ENCODE measurements around the gene ARG2. TPM values are rescaled to one million over a fixed set of nuclear protein-coding genes. Genes with fewer than 3 reads are reported as not detected.

Gene ARG2
- total and polyA plus RNA-seq, 2 donors (not counting 1 experiment from before 2014, with no cell fraction given) = 0.33 to 1.8 TPM

DNA sequence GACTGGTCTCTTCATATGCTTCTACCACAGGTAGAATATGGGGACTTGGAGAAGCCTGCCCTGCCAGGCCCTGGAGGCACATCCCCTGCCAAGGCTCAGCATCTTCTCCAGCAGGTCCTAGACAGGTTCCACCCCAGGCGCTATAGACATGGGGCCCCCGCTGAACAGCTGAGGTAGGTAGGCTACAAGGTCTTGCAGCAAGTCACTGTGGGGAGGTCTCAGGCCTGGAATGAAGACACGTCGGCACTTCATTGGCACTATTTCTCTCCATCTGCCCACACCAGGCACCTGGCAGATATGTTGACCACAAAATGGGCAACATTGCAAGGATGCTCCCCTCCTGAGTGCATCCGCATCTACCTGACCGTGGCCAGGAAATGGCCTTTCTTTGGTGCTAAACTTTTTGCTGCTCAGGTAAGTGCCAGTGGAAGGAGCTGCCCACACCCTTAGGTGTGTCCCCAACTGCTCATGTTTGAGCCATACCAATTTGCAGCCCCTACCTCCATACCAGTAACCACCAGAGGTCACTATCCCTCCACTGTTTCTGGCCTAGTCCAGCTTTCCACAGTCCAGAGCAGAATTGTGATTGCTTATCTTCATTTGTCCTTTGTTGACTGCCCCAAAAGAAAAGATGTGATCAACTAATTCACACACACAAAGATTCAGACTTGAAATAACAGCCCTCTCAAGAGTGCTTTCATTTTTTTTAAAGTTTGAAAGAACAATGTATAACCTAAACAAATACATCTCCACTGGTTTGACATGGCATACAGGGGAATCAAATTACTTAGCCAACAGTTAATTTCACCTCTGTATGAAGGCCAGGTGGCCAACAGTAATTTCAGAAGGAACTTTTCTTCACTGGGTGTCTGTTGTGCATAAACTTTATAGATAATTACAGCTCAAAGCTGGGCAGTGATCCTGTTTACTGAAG, 35.7 kb upstream of the ARG2 start:
- CTCF ChIA-PET = interaction anchor here (0.6 to 24.8 kb wide), 32 partner anchors 9 to 254 kb away, joined by 3 to 863 read pairs (median 4); partner anchors contain the start of genes ARG2, PIGH, RDH11 and RDH12
- TF ChIP-seq EZH2 (IDR thresholded peaks at IDR 0.05; ENCODE audit: borderline replicate concordance, insufficient read depth, low read depth, low read length, poor library complexity, severe bottlenecking) = no peak
- peak; percentile 85 for TF ChIP-seq CTCF (IDR thresholded peaks at IDR 0.05)
- Histone ChIP-seq H3K4me2 (replicated peaks; ENCODE audit: low read depth, low read length, poor library complexity, severe bottlenecking) (no peak overlapping the region), H3K27ac (ENCODE audit: low read length in 2 of 2) (no peak overlapping the region), H2AFZ (ENCODE audit: insufficient read depth, low read depth, low read length, poor library complexity, severe bottlenecking) (no peak overlapping the region), H3K4me1 (ENCODE audit: control insufficient read depth in 2 of 2, insufficient read depth in 2 of 2, low read length in 2 of 2) (no peaks in the 10 kb centered on the region), H4K20me1 (ENCODE audit: control insufficient read depth, insufficient read depth, low read length, poor library complexity, severe bottlenecking) (no peaks in the 10 kb centered on the region), H3K9me3 (ENCODE audit: control extremely low read depth in 1 of 3, control insufficient read depth in 2 of 3, insufficient read depth in 1 of 3, low read length in 2 of 3) (no peaks in the 10 kb centered on the region), H3K4me3 (ENCODE audit: control extremely low read depth in 1 of 5, extremely low read depth in 1 of 5, insufficient read depth in 1 of 5, low read depth in 2 of 5, low read length in 4 of 5) (no peak overlapping the region), H3K79me2 (ENCODE audit: control insufficient read depth, insufficient read depth, low read length) (no peaks in the 10 kb centered on the region), H3K9ac (ENCODE audit: low read length) (no peak overlapping the region), H3K27me3 (replicated peaks in 1 of 4; ENCODE audit: control extremely low read depth in 1 of 4, control insufficient read depth in 3 of 4, insufficient read depth in 4 of 4, low read length in 3 of 4) (no peaks in the 10 kb centered on the region), H3K36me3 (replicated peaks in 1 of 2; ENCODE audit: control extremely low read depth in 1 of 2, control insufficient read depth in 1 of 2, extremely low read depth in 1 of 2, insufficient read depth in 2 of 2, low read length in 1 of 2) (peaks cover 0 to 13% of the 10 kb centered on the region in 2 experiments)
- Mint-ChIP-seq H3K27ac (no peak overlapping the region), H3K4me1 (peaks cover 6% of the 10 kb centered on the region), H3K27me3 (no peaks in the 10 kb centered on the region), H3K4me3 (no peak overlapping the region), H3K9me3 (ENCODE audit: insufficient read depth) (no peaks in the 10 kb centered on the region)
- POLR2A ChIA-PET = no interaction called here
- DNase-seq (peak; percentile 76), ATAC-seq (ENCODE audit: low read depth) (peak; percentile 80)
- intact Hi-C loops (cut with micrococcal nuclease) = loop anchor here (1.0 to 2.0 kb wide), 4 partner anchors 17 to 120 kb away; partner anchors contain the start of genes ARG2 and PIGH
- WGBS (ENCODE audit: insufficient coverage) = 84% methylated on average over 4 of the region's 6 CpGs

DNA sequence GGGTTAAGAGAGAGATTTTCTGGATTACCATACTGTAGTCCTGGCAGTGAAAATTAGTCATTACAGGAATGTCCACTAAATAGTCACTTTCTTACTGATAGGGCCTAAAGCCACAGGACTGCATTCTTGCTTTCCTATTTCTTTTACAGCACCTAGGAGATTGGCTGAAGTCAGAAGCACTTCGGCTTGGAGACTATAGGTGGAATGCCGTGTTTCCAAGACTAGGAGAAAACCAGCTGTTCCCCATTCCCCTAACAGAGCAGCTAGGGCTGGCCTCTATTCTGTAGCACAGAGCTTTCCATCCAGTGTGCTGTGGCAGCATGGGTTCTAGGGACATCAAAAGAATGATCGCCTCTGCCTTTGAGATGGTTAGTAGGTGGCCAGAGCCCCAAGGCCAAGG, 34.7 kb upstream of the ARG2 start:
- Mint-ChIP-seq H3K9me3 (ENCODE audit: insufficient read depth) (no peaks in the 10 kb centered on the region), H3K27ac (no peak overlapping the region), H3K4me3 (no peak overlapping the region), H3K4me1 (peaks cover 6% of the 10 kb centered on the region), H3K27me3 (no peaks in the 10 kb centered on the region)
- ChIA-PET POLR2A (no interaction called here), CTCF (interaction anchor here (0.7 to 24.8 kb wide), 27 partner anchors 9 to 253 kb away, joined by 3 to 863 read pairs (median 4); partner anchors contain the start of genes ARG2, PIGH, RDH11 and RDH12)
- intact Hi-C loops (cut with micrococcal nuclease) = loop anchor here (1.0 to 2.0 kb wide), 4 partner anchors 16 to 119 kb away; partner anchors contain the start of genes ARG2 and PIGH
- Histone ChIP-seq H3K79me2 (ENCODE audit: control insufficient read depth, insufficient read depth, low read length) (no peaks in the 10 kb centered on the region), H2AFZ (ENCODE audit: insufficient read depth, low read depth, low read length, poor library complexity, severe bottlenecking) (no peak overlapping the region), H3K27ac (ENCODE audit: low read length in 2 of 2) (no peak overlapping the region), H3K36me3 (replicated peaks in 1 of 2; ENCODE audit: control extremely low read depth in 1 of 2, control insufficient read depth in 1 of 2, extremely low read depth in 1 of 2, insufficient read depth in 2 of 2, low read length in 1 of 2) (peaks cover 0 to 23% of the 10 kb centered on the region in 2 experiments), H3K4me1 (ENCODE audit: control insufficient read depth in 2 of 2, insufficient read depth in 2 of 2, low read length in 2 of 2) (no peaks in the 10 kb centered on the region), H3K27me3 (replicated peaks in 1 of 4; ENCODE audit: control extremely low read depth in 1 of 4, control insufficient read depth in 3 of 4, insufficient read depth in 4 of 4, low read length in 3 of 4) (no peaks in the 10 kb centered on the region), H3K9ac (ENCODE audit: low read length) (no peak overlapping the region), H3K4me3 (ENCODE audit: control extremely low read depth in 1 of 5, extremely low read depth in 1 of 5, insufficient read depth in 1 of 5, low read depth in 2 of 5, low read length in 4 of 5) (no peak overlapping the region), H3K9me3 (ENCODE audit: control extremely low read depth in 1 of 3, control insufficient read depth in 2 of 3, insufficient read depth in 1 of 3, low read length in 2 of 3) (no peaks in the 10 kb centered on the region), H4K20me1 (ENCODE audit: control insufficient read depth, insufficient read depth, low read length, poor library complexity, severe bottlenecking) (no peaks in the 10 kb centered on the region), H3K4me2 (replicated peaks; ENCODE audit: low read depth, low read length, poor library complexity, severe bottlenecking) (no peak overlapping the region)
- WGBS (ENCODE audit: insufficient coverage) = no CpG with 5 or more reads among the region's 3 CpGs
- ATAC-seq (ENCODE audit: low read depth) = no peak
- no peak for DNase-seq
- no peak for TF ChIP-seq EZH2 (IDR thresholded peaks at IDR 0.05; ENCODE audit: borderline replicate concordance, insufficient read depth, low read depth, low read length, poor library complexity, severe bottlenecking)
- TF ChIP-seq CTCF (IDR thresholded peaks at IDR 0.05) = no peak

All from B cell (primary cell).